T-cell (primary cell): Measurements from ENCODE around the gene PIKFYVE. TPM values are rescaled to one million over a fixed set of nuclear protein-coding genes. Genes with fewer than 3 reads are reported as not detected.

ENCODE experiments used
- ATAC-seq, 4 experiments: fragments of 200-7000 bp in 3 of 4; fragments of 150-1000 bp in 1 of 4; cut with Tn5 transposase; replicated peaks in 1 of 4; 1 replicate in 3 of 4; 2 replicates in 1 of 4; pipeline ENCODE4 v1.10.0; 2021; ENCODE audit warnings: moderate library complexity in 3 of 4, mild to moderate bottlenecking in 2 of 4, moderate number of reproducible peaks in 1 of 4
- CTCF ChIA-PET, 2 donors: fragments of 300-600 bp; sonication (Branson Sonifier 250); formaldehyde crosslinking; loops; one replicate each; lab custom pipeline; 2022; ENCODE audit warnings: antibody characterized with exemption in 2 of 2; lab: Charles Lee
- POLR2A ChIA-PET, 2 donors: fragments of 300-600 bp; sonication (Branson Sonifier 250); formaldehyde crosslinking; loops; one replicate each; lab custom pipeline; 2022; ENCODE audit warnings: antibody characterized with exemption in 2 of 2; lab: Charles Lee
- DNase-seq, 35 experiments: peaks; one replicate each; pipeline versions ENCODE4 v3.0.0 to v3.0.0-alpha.2; 2013 to 2023
- H3K27ac ChIP-seq: one replicate; pipeline ENCODE4 v1.5.1; 2013; ENCODE audit warnings: low read length
- H3K27me3 ChIP-seq, 2 experiments: replicated peaks in 1 of 2; 1 replicate in 1 of 2; 2 replicates in 1 of 2; pipeline versions ENCODE4 v1.6.1 to v1.7.0; 2013; ENCODE audit warnings: low read length in 1 of 2, mixed read lengths in 1 of 2; ENCODE audit not compliant: control insufficient read depth in 2 of 2, insufficient read depth in 2 of 2; ENCODE audit errors: extremely low read depth in 1 of 2
- H3K36me3 ChIP-seq, 2 donors: 1 replicate in 1 of 2; 2 replicates in 1 of 2; pipeline versions ENCODE4 v1.6.1 to v1.7.0; 2013; ENCODE audit warnings: low read length in 1 of 2; ENCODE audit not compliant: control insufficient read depth in 2 of 2, insufficient read depth in 1 of 2; ENCODE audit errors: extremely low read depth in 1 of 2
- H3K4me1 ChIP-seq, 2 experiments: 1 replicate in 1 of 2; 2 replicates in 1 of 2; pipeline versions ENCODE4 v1.6.1 to v1.7.0; 2013; ENCODE audit warnings: low read length in 2 of 2, mixed read lengths in 1 of 2; ENCODE audit not compliant: insufficient read depth in 2 of 2, control insufficient read depth in 1 of 2; ENCODE audit errors: extremely low read depth in 1 of 2
- H3K4me3 ChIP-seq, 2 donors: 1 replicate in 1 of 2; 2 replicates in 1 of 2; pipeline versions ENCODE4 v1.5.1 to v1.7.0; 2013; ENCODE audit warnings: mild to moderate bottlenecking in 2 of 2, low read length in 1 of 2, moderate library complexity in 1 of 2; ENCODE audit not compliant: control insufficient read depth in 1 of 2; ENCODE audit errors: extremely low read depth in 1 of 2
- H3K9me3 ChIP-seq: 2 replicates; pipeline ENCODE4 v1.7.0; 2013
- H3K27ac Mint-ChIP-seq, 2 donors: one replicate each; pipeline ENCODE4 v1.8.0; 2020 to 2021; ENCODE audit warnings: mild to moderate bottlenecking in 2 of 2, mixed read lengths in 2 of 2
- H3K27me3 Mint-ChIP-seq, 2 donors: one replicate each; pipeline ENCODE4 v1.8.0; 2021 to 2022; ENCODE audit warnings: mixed read lengths in 2 of 2
- H3K36me3 Mint-ChIP-seq: one replicate; pipeline ENCODE4 v1.8.0; 2021; ENCODE audit warnings: mixed read lengths
- H3K4me1 Mint-ChIP-seq, 3 donors: one replicate each; pipeline ENCODE4 v1.8.0; 2020 to 2022; ENCODE audit warnings: mixed read lengths in 3 of 3, mild to moderate bottlenecking in 1 of 3
- H3K4me3 Mint-ChIP-seq, 3 donors: one replicate each; pipeline ENCODE4 v1.8.0; 2020 to 2022; ENCODE audit warnings: mild to moderate bottlenecking in 3 of 3, mixed read lengths in 3 of 3, moderate library complexity in 3 of 3
- H3K9me3 Mint-ChIP-seq, 3 donors: one replicate each; pipeline ENCODE4 v1.8.0; 2020 to 2022; ENCODE audit warnings: mixed read lengths in 3 of 3
- WGBS: methylation state at CpG from one replicate; pipeline ENCODE4 v1.1.5; 2013; ENCODE audit warnings: missing lambda C conversion rate; ENCODE audit not compliant: insufficient coverage; 5-methylcytosine and 5-hydroxymethylcytosine counted together
- total RNA-seq, 35 experiments: library from RNA in 6 of 35; stranded (reverse) in 6 of 35; fragments of 120-200 nt in 1 of 35; gene quantifications; one replicate each; pipeline versions ENCODE4 v1.2.1 to v1.2.4 and lab custom pipeline; 2013 to 2026

Gene PIKFYVE
- total RNA-seq, 5 donors from 2014 or later (not counting 1 experiment from before 2014, with no cell fraction given) = 35.3 to 42.6 (median 38.6) TPM

DNA sequence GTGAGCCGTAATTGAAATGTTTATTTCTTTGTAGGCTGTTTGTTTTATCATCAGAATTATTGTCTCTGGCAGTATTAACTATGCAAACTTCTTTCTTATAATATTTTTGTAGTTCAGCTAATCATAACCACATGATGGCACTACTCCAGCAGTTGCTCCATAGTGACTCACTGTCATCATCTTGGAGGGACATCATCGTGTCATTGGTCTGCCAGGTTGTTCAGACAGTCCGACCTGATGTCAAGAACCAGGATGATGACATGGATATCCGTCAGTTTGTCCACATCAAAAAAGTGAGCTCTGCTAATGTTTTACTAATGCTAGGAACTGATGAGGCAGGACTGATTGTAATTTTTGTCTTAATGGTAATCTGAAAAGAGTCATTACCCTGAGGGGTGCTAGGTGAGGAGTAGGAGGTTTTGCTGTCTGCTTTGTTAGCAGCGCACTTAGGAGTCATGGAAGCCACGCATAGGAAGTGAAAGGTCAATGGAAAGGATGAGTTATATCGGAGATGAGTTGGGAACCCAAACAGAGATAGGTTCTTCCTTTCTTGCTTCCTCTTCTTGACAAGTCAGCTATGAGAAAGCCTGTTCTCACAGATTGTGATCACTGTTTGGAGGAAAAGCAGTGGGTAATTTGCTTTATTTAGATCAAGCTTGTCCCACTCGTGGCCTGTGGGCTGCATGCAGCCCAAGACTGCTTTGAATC, 49.2 kb downstream of the PIKFYVE start:
- Mint-ChIP-seq H3K27me3 (no peaks in the 10 kb centered on the region), H3K9me3 (no peaks in the 10 kb centered on the region), H3K27ac (peak overlapping the region in 1 of 2 donors; percentile 1), H3K4me1 (peaks cover 0 to 28% (median 4%) of the 10 kb centered on the region in 3 donors), H3K4me3 (no peak overlapping the region), H3K36me3 (peaks cover 44% of the 10 kb centered on the region)
- peaks cover 5 to 33% of the 10 kb centered on the region in 2 donors for H3K36me3 ChIP-seq
- no peak overlapping the region for H3K27ac ChIP-seq
- no peak for DNase-seq
- POLR2A ChIA-PET = no interaction called here
- no peaks in the 10 kb centered on the region for H3K27me3 ChIP-seq
- no peaks in the 10 kb centered on the region for H3K9me3 ChIP-seq
- H3K4me3 ChIP-seq = no peak overlapping the region
- ATAC-seq = no peak
- no peaks in the 10 kb centered on the region for H3K4me1 ChIP-seq
- WGBS = 75% methylated on average over 2 of the region's 8 CpGs
- CTCF ChIA-PET = interaction anchor here in 1 of 2 donors (0.6 kb wide), 1 partner anchor 12 kb away, joined by 3 read pairs; no protein-coding TSS in a partner anchor

DNA sequence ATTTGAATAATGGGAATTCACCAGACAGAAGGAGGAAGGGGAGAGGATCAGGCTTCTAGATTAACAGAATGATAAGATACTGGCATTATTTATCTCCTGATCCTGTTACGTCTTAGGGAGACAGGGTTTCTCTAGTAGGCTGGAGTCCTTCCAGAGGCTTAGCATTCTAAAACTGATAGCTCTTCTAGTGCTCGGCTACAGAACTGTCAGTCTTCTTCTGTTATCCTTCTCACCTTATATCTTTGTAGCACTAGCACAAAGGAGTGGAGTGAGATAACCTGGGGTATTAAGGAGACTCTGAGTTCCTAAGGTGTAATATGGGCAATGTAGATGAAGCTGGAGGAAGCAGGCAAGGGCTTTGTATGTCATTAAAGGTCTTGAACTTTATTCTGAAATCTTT, 52.1 kb downstream of the PIKFYVE start:
- H3K27ac Mint-ChIP-seq = no peak overlapping the region

DNA sequence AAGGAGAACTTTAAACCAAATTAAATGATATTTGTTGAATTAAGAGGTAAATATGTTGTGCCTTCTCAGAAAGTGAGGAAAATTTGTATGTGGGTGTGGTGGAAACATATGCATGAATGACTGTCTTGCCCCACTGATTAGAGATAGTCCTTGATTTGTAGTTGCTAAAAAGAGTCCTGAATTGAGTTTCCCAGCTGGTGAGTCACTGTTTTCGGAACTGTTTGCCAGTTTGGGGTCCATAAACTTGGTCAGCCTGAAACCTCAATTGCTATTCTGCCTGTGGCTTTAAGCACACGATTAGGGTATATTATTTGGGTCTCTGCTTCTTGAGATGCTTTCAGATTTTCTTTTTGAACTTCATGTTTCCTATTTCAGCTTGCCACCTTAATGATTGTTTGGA, 53.3 kb downstream of the PIKFYVE start:
- WGBS = 80% methylated on average over 1 of the region's 2 CpGs
- CTCF ChIA-PET = no interaction called here
- no peak for ATAC-seq
- Histone ChIP-seq H3K4me3 (no peak overlapping the region), H3K4me1 (no peaks in the 10 kb centered on the region), H3K27ac (no peak overlapping the region), H3K36me3 (peaks cover 0 to 43% of the 10 kb centered on the region in 2 donors), H3K9me3 (no peaks in the 10 kb centered on the region), H3K27me3 (no peaks in the 10 kb centered on the region)
- no peak for DNase-seq
- H3K9me3 Mint-ChIP-seq = no peaks in the 10 kb centered on the region
- peaks cover 62% of the 10 kb centered on the region for H3K36me3 Mint-ChIP-seq
- no peaks in the 10 kb centered on the region for H3K27me3 Mint-ChIP-seq
- no peak overlapping the region for H3K27ac Mint-ChIP-seq
- H3K4me3 Mint-ChIP-seq = no peak overlapping the region
- H3K4me1 Mint-ChIP-seq = peaks cover 0 to 17% (median 2%) of the 10 kb centered on the region in 3 donors
- POLR2A ChIA-PET = no interaction called here

More for the DNA sequence above, 52.1 kb downstream of the PIKFYVE start:
- H3K9me3 Mint-ChIP-seq = no peaks in the 10 kb centered on the region
- H3K9me3 ChIP-seq = no peaks in the 10 kb centered on the region
- POLR2A ChIA-PET = no interaction called here
- peaks cover 0 to 17% (median 2%) of the 10 kb centered on the region in 3 donors for H3K4me1 Mint-ChIP-seq
- CTCF ChIA-PET = no interaction called here
- no peak overlapping the region for H3K4me3 Mint-ChIP-seq
- DNase-seq (no peak), ATAC-seq (no peak)
- no peaks in the 10 kb centered on the region for H3K27me3 Mint-ChIP-seq
- H3K27ac ChIP-seq = no peak overlapping the region
- peaks cover 50% of the 10 kb centered on the region for H3K36me3 Mint-ChIP-seq
- no CpG with 5 or more reads among the region's 2 CpGs for WGBS
- H3K27me3 ChIP-seq = no peaks in the 10 kb centered on the region
- no peaks in the 10 kb centered on the region for H3K4me1 ChIP-seq
- H3K4me3 ChIP-seq = no peak overlapping the region
- H3K36me3 ChIP-seq = peaks cover 5 to 43% of the 10 kb centered on the region in 2 donors

DNA sequence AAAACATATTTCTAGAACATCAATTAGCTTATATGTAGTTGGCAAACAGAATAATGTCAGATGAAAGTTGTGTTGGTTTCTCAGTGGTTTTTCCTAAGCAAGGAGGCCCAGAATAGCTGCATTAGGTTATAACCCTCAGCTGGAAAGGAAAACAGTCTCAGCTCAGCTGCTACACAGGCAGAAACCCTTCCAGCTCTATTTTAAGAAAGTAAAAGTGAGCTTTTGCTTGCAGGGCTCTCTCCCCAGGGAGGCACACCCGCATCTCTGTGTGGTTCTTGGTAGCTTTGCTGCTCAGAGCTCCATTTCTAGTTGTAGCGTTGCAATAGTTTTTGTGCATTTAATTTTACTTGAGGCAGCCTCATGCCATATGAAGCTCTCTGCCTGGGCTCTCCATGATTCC, 54.6 kb downstream of the PIKFYVE start:
- DNase-seq (no peak), ATAC-seq (no peak)
- no peaks in the 10 kb centered on the region for H3K9me3 ChIP-seq
- no peaks in the 10 kb centered on the region for H3K27me3 ChIP-seq
- peaks cover 0 to 41% of the 10 kb centered on the region in 2 donors for H3K36me3 ChIP-seq
- H3K36me3 Mint-ChIP-seq = peaks cover 63% of the 10 kb centered on the region
- H3K27me3 Mint-ChIP-seq = no peaks in the 10 kb centered on the region
- POLR2A ChIA-PET = interaction anchor here in 1 of 2 donors (0.8 kb wide), 1 partner anchor 17 kb away, joined by 3 read pairs; no protein-coding TSS in a partner anchor
- peaks cover 0 to 13% (median 2%) of the 10 kb centered on the region in 3 donors for H3K4me1 Mint-ChIP-seq
- no peak overlapping the region for H3K27ac Mint-ChIP-seq
- no peak overlapping the region for H3K4me3 ChIP-seq
- no peaks in the 10 kb centered on the region for H3K9me3 Mint-ChIP-seq
- no CpG with 5 or more reads among the region's 2 CpGs for WGBS
- CTCF ChIA-PET = interaction anchor here in 1 of 2 donors (1.5 kb wide), 1 partner anchor 53 kb away, joined by 3 read pairs; no protein-coding TSS in a partner anchor
- H3K4me3 Mint-ChIP-seq = no peak overlapping the region
- H3K4me1 ChIP-seq = no peaks in the 10 kb centered on the region
- H3K27ac ChIP-seq = no peak overlapping the region

DNA sequence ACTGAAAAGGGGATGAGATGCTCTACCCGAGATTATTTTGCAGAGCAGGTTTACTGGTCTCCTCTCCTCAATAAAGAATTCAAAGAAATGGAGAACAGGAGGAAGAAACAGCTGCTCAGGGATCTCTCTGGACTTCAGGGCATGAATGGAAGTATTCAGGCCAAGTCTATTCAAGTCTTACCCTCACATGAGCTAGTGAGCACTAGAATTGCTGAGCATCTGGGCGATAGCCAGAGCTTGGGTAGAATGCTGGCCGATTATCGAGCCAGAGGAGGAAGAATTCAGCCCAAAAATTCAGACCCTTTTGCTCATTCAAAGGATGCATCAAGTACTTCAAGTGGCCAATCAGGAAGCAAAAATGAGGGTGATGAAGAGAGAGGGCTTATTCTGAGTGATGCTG, 60.0 kb downstream of the PIKFYVE start:
- no peaks in the 10 kb centered on the region for H3K27me3 Mint-ChIP-seq
- Histone ChIP-seq H3K4me3 (no peak overlapping the region), H3K9me3 (no peaks in the 10 kb centered on the region), H3K27ac (no peak overlapping the region), H3K36me3 (peaks cover 0 to 55% of the 10 kb centered on the region in 2 donors), H3K27me3 (no peaks in the 10 kb centered on the region), H3K4me1 (no peaks in the 10 kb centered on the region)
- ChIA-PET CTCF (no interaction called here), POLR2A (no interaction called here)
- no peak overlapping the region for H3K27ac Mint-ChIP-seq
- no peak overlapping the region for H3K4me3 Mint-ChIP-seq
- no peaks in the 10 kb centered on the region for H3K9me3 Mint-ChIP-seq
- ATAC-seq (no peak), DNase-seq (no peak)
- peaks cover 0 to 3% (median 0%) of the 10 kb centered on the region in 3 donors for H3K4me1 Mint-ChIP-seq
- WGBS = 100% methylated on average over 3 of the region's 4 CpGs
- peaks cover 66% of the 10 kb centered on the region for H3K36me3 Mint-ChIP-seq

DNA sequence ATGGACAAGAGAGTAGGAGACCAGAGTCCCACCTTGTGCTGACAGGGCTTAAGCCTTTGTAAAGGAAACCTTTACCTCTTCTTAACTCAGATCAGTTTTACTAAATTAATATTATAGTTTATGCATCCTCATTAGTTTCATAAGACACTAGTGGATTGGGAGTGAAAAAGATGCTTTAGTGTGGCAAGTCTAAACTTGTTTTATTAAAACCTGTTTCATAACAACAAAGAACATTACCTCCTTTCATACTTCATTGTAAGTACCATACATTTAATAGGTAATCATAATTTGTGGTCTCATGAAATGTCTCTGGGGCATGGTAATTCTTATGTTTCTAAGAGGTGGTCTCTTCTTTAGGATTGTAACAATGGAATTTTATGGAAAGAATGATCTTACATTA, 63.4 kb downstream of the PIKFYVE start:
- H3K4me3 ChIP-seq = no peak overlapping the region
- Mint-ChIP-seq H3K4me3 (no peak overlapping the region), H3K4me1 (no peaks in the 10 kb centered on the region), H3K27ac (no peak overlapping the region), H3K9me3 (no peaks in the 10 kb centered on the region), H3K36me3 (peaks cover 52% of the 10 kb centered on the region), H3K27me3 (no peaks in the 10 kb centered on the region)
- ChIA-PET CTCF (no interaction called here), POLR2A (no interaction called here)
- no peak for DNase-seq
- no peak for ATAC-seq
- no peak overlapping the region for H3K27ac ChIP-seq
- no peaks in the 10 kb centered on the region for H3K9me3 ChIP-seq
- no peaks in the 10 kb centered on the region for H3K27me3 ChIP-seq
- no peaks in the 10 kb centered on the region for H3K4me1 ChIP-seq
- H3K36me3 ChIP-seq = peaks cover 7 to 58% of the 10 kb centered on the region in 2 donors
